Activated CD4-positive, alpha-beta memory T cell treated with anti-CD3 and anti-CD28 coated beads, Interleukin-2, amount 10 ng/mL, durations not matched to agents 7 days and 5 days (primary cell): ENCODE measurements around the gene BANP. TPM values are rescaled to one million over a fixed set of nuclear protein-coding genes. Genes with fewer than 3 reads are reported as not detected.
"Not testable (repeated sequence)": the region's sequence is repeated elsewhere in the genome, so short reads cannot be mapped to it uniquely, and the experiment has no call there.

Source experiments
- CTCF ChIA-PET: fragments of 350-600 bp; sonication (Branson Sonifier 250); formaldehyde crosslinking; loops from one replicate; lab custom pipeline; 2021; ENCODE audit warnings: antibody characterized with exemption, inconsistent platforms; lab: Charles Lee
- POLR2A ChIA-PET: fragments of 350-600 bp; sonication (Branson Sonifier 250); formaldehyde crosslinking; loops from one replicate; lab custom pipeline; 2021; ENCODE audit warnings: antibody characterized with exemption; lab: Charles Lee
- DNase-seq: peaks from one replicate; pipeline ENCODE4 v3.0.0-alpha.2; 2020
- H3K27ac Mint-ChIP-seq: one replicate; pipeline ENCODE4 v1.8.0; 2021; ENCODE audit warnings: mild to moderate bottlenecking, mixed read lengths
- H3K27me3 Mint-ChIP-seq: one replicate; pipeline ENCODE4 v1.8.0; 2021; ENCODE audit warnings: mixed read lengths
- H3K36me3 Mint-ChIP-seq: one replicate; pipeline ENCODE4 v1.8.0; 2021; ENCODE audit warnings: low read depth, mixed read lengths
- H3K4me1 Mint-ChIP-seq: one replicate; pipeline ENCODE4 v1.8.0; 2021; ENCODE audit warnings: mixed read lengths
- H3K4me3 Mint-ChIP-seq: one replicate; pipeline ENCODE4 v1.8.0; 2021; ENCODE audit warnings: mild to moderate bottlenecking, mixed read lengths
- H3K9me3 Mint-ChIP-seq: one replicate; pipeline ENCODE4 v1.8.0; 2021; ENCODE audit warnings: mixed read lengths
- total RNA-seq, 2 experiments: library from RNA; stranded (reverse); gene quantifications; one replicate each; pipeline ENCODE4 v1.2.3, GENCODE V29; 2021

Gene BANP
- total RNA-seq, 2 experiments from 2014 or later, result 33.6 to 38.9 TPM

DNA sequence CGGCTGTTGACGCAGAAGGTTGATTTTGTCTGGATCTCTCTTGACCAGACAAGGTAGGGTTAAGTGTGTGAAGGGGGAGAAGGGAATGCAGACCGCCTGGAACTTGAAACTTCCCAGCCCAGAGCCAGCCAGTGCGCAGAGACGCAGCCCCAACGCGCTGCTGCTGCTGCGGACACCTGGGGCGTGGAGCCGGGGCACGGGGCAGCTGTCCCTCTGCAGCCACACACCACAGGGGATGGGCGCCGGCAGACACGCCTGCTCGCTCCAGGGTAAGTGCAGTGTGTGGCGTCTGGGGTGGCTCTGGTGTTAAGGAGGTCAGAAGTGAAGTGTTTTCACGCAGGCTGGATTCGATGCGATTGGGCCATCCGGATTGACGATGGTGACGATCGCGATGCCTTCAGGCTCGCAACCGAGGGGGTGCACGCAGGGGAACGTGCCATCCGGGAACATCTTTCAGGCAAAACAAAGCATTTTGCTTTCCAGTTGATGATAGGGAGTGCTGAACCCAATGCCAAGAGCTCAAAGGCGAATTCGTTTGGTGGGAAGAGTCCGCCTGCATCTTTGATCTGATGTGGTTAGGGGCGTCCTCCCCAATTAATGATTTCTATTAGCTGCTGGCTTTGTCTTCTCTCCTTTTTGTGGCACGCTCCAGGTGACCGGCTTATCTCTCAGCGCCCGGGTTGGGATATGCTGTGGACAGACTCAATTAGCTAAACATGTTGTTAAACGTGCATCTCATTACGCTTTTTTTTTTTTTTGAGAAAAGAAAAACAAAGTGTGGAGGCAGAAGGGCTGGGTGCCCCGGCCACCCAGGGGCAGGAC lies 149.8 kb downstream of the BANP start:
- CTCF ChIA-PET, H3K36me3 Mint-ChIP-seq, POLR2A ChIA-PET, H3K27me3 Mint-ChIP-seq, H3K9me3 Mint-ChIP-seq, H3K4me1 Mint-ChIP-seq, DNase-seq, H3K4me3 Mint-ChIP-seq, H3K27ac Mint-ChIP-seq: not testable (repeated sequence)

DNA sequence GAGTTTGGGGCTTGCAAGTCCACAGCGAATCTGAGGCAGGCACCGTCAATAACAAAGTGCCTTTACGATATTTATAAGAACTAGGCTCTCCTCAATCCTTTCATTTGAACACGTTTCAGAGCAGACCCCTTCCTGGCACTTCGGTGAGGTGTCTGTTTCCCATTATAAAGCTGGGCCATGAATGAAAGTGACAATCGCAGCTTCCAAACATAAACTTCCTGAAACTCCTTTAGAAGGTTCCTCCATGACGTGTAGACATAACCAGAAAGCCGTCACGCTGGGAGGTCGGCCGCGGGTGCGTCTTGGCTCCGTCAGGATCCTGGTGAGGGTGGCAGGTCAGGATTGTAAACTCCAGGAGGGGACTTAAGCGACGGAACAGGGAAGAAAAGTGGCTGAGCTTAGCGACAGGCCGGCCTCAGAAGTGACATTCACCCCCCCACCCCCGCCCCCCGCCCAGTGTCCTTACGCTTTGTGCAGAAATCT lies 150.4 kb downstream of the BANP start:
- H3K9me3 Mint-ChIP-seq, H3K36me3 Mint-ChIP-seq, H3K27me3 Mint-ChIP-seq, H3K27ac Mint-ChIP-seq, POLR2A ChIA-PET, DNase-seq, CTCF ChIA-PET, H3K4me3 Mint-ChIP-seq, H3K4me1 Mint-ChIP-seq: not testable (repeated sequence)

GRCh38 chr16:88102597-88102996 lies 151.4 kb downstream of the BANP start:
- H3K36me3 Mint-ChIP-seq, result no peaks in the 10 kb centered on the region
- ChIA-PET CTCF (no interaction called here), POLR2A (no interaction called here)
- H3K4me1 Mint-ChIP-seq, result no peaks in the 10 kb centered on the region
- H3K4me3 Mint-ChIP-seq, result no peak overlapping the region
- peaks cover 9% of the 10 kb centered on the region for H3K27me3 Mint-ChIP-seq
- DNase-seq, result no peak
- no peak overlapping the region for H3K27ac Mint-ChIP-seq
- H3K9me3 Mint-ChIP-seq, result no peaks in the 10 kb centered on the region

GRCh38 chr16:88103011-88103410 lies 151.8 kb downstream of the BANP start:
- no peaks in the 10 kb centered on the region for H3K4me1 Mint-ChIP-seq
- H3K9me3 Mint-ChIP-seq, result no peaks in the 10 kb centered on the region
- no peak overlapping the region for H3K27ac Mint-ChIP-seq
- no peaks in the 10 kb centered on the region for H3K36me3 Mint-ChIP-seq
- no peak overlapping the region for H3K4me3 Mint-ChIP-seq
- DNase-seq, result no peak
- ChIA-PET POLR2A (no interaction called here), CTCF (no interaction called here)
- H3K27me3 Mint-ChIP-seq, result peaks cover 9% of the 10 kb centered on the region

DNA sequence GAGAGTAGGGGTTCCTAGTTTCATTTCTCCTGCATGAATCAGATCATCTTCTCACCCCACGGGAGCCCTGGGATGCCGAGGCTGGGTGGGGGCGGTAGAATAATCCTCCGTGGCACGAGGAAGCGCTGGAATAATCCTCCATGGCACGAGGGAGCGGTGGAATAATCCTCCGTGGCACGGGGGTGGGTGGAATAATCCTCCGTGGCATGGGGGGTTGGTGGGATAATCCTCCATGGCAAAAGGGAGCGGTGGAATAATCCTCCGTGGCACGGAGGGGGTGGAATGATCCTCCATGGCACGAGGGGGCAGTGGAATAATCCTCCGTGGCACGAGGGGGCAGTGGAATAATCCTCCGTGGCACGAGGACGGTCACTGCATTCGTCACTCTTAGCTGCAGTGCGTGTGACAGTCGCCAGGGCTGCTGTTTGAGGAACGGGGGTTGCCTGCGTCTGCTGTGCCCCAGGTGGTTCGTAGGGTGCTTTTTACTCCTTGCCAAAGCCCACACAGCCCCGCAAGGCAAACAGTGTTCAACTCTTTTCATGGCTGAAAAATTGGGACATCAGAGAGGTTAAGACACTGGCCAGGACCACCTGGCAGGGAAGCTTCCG lies 152.5 kb downstream of the BANP start:
- ChIA-PET CTCF (no interaction called here), POLR2A (no interaction called here)
- H3K9me3 Mint-ChIP-seq, result no peaks in the 10 kb centered on the region
- no peak overlapping the region for H3K4me3 Mint-ChIP-seq
- no peaks in the 10 kb centered on the region for H3K36me3 Mint-ChIP-seq
- no peaks in the 10 kb centered on the region for H3K4me1 Mint-ChIP-seq
- H3K27me3 Mint-ChIP-seq, result peaks cover 9% of the 10 kb centered on the region
- no peak for DNase-seq
- no peak overlapping the region for H3K27ac Mint-ChIP-seq

DNA sequence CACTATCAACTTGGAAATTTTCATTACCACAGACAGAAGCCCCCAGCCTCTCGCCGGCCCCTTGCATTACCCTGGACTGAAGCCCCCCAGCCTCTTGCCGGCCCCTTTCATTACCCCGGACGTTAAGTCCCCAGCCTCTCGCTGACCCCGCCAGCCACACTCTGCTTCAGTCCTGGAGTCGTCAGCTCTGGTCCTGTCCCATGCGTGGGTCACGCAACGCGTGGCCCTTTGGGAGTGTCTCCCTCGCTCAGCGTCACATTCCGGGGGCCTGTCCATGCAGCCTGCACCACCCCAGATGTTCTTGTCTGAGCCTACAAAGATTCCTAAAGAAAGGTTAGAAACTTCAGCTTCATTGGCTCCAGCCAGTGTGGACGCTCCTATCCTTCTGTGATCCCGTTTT lies 153.1 kb downstream of the BANP start:
- H3K9me3 Mint-ChIP-seq, H3K36me3 Mint-ChIP-seq, H3K4me1 Mint-ChIP-seq, DNase-seq, POLR2A ChIA-PET, H3K27me3 Mint-ChIP-seq, H3K4me3 Mint-ChIP-seq, H3K27ac Mint-ChIP-seq: not testable (repeated sequence)
- CTCF ChIA-PET, result interaction anchor here (1.0 kb wide), 1 partner anchor 254 kb away, joined by 3 read pairs; no protein-coding TSS in a partner anchor

DNA sequence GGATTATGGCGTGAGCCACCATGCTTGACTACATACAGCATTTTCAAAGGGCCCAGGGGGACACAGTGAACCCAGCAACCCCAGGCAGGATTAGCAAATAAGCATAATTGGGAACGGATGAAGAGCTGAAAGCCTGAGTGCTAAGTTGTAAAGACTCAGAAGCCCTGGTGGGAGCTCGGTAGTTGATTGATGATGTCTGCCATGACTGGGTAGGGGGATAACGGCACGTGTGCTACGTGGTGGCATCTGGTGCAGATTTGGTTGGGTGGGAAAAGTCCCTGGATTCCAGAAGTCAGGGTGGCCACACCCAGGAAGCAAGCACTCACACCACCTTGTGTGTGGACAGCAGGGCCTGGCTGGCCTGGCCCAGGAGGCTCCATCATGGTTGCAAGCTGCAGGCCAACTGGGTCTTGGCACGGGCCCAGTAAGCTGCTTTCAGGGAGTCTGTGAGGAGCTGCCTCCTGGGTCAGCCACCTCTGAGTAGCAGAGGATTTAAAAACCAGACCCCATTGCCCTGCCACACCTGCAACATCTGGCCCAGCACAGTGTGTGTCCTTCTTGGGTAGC lies 154.4 kb downstream of the BANP start:
- H3K36me3 Mint-ChIP-seq, H3K4me1 Mint-ChIP-seq, DNase-seq, H3K27me3 Mint-ChIP-seq, H3K9me3 Mint-ChIP-seq, H3K27ac Mint-ChIP-seq, H3K4me3 Mint-ChIP-seq, CTCF ChIA-PET, POLR2A ChIA-PET: not testable (repeated sequence)

GRCh38 chr16:88106566-88106965 lies 155.3 kb downstream of the BANP start:
- H3K4me1 Mint-ChIP-seq, H3K27me3 Mint-ChIP-seq, H3K27ac Mint-ChIP-seq, CTCF ChIA-PET, H3K9me3 Mint-ChIP-seq, POLR2A ChIA-PET, H3K36me3 Mint-ChIP-seq, DNase-seq, H3K4me3 Mint-ChIP-seq: not testable (repeated sequence)

- Mint-ChIP-seq H3K4me3 (no peak overlapping the region), H3K27me3 (peaks cover 2% of the 10 kb centered on the region), H3K27ac (no peak overlapping the region), H3K36me3 (no peaks in the 10 kb centered on the region), H3K9me3 (no peaks in the 10 kb centered on the region), H3K4me1 (peaks cover 1% of the 10 kb centered on the region)
- DNase-seq, result no peak
- ChIA-PET POLR2A (no interaction called here), CTCF (no interaction called here)
Observed at GRCh38 chr16:88108762-88109161, 157.5 kb downstream of the BANP start.

GRCh38 chr16:88109726-88110621 lies 158.7 kb downstream of the BANP start:
- H3K36me3 Mint-ChIP-seq, H3K4me3 Mint-ChIP-seq, H3K9me3 Mint-ChIP-seq, CTCF ChIA-PET, POLR2A ChIA-PET, H3K27me3 Mint-ChIP-seq, DNase-seq, H3K4me1 Mint-ChIP-seq, H3K27ac Mint-ChIP-seq: not testable (repeated sequence)

DNA sequence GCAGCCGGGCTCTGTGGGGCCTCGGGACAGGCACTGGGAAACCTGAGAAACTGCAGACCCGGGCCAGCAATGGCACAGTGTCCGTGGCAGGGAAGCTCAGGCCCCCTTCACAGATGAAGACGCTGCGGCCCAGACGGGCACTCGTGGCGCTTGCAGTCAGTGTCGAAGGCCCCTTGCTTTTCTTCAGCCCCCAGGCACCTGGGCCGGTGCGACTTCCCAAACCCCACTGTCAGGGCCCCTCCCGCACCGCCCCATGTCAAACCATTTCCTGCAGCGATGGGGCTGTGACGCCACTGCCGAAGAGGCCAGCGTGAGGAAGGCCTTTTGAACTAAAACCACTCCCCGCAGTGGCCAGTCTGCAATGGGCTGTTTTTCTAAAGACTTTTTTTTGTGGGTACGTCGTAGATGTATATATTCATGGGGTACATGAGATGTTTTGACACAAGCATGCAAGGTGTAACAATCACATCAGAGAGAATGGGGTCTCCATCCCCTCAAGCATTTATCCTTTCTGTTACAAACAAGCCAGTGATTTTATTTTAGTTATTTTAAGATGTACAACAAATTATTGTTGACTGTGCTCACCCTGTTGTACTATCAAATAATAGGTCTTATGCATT lies 159.8 kb downstream of the BANP start:
- H3K4me3 Mint-ChIP-seq, CTCF ChIA-PET, DNase-seq, H3K27ac Mint-ChIP-seq, POLR2A ChIA-PET, H3K4me1 Mint-ChIP-seq, H3K9me3 Mint-ChIP-seq, H3K27me3 Mint-ChIP-seq, H3K36me3 Mint-ChIP-seq: not testable (repeated sequence)

DNA sequence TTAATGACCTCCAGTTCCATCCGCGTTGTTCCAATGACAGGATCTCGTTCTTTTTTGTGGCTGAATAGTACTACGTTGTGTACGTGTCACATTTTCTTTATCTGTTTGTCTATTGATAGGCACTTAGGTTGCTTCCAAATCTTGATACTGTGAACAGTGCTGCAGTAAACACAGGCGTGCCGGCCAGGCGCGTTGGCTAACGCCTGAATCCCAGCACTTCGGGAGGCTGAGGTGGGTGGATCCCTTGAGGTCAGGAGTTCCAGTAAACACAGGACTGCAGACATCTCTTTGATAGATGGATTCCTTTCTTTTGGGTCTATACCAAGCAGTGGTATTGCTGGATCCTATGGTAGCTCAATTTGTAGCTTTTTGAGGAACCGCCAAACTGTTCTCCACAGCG lies 160.7 kb downstream of the BANP start:
- POLR2A ChIA-PET, CTCF ChIA-PET: not testable (repeated sequence)

More for the DNA sequence above, 160.7 kb downstream of the BANP start:
- H3K4me1 Mint-ChIP-seq, H3K27ac Mint-ChIP-seq, DNase-seq, H3K27me3 Mint-ChIP-seq, H3K4me3 Mint-ChIP-seq, H3K9me3 Mint-ChIP-seq, H3K36me3 Mint-ChIP-seq: not testable (repeated sequence)
